Glomerular visceral epithelial cell (primary cell): ENCODE measurements around the gene GRP.

ENCODE experiments used
- DNase-seq: peaks from one replicate; pipeline ENCODE4 v3.0.0-alpha.2; 2016; ENCODE audit errors: extremely low spot score

GRP gene

DNA sequence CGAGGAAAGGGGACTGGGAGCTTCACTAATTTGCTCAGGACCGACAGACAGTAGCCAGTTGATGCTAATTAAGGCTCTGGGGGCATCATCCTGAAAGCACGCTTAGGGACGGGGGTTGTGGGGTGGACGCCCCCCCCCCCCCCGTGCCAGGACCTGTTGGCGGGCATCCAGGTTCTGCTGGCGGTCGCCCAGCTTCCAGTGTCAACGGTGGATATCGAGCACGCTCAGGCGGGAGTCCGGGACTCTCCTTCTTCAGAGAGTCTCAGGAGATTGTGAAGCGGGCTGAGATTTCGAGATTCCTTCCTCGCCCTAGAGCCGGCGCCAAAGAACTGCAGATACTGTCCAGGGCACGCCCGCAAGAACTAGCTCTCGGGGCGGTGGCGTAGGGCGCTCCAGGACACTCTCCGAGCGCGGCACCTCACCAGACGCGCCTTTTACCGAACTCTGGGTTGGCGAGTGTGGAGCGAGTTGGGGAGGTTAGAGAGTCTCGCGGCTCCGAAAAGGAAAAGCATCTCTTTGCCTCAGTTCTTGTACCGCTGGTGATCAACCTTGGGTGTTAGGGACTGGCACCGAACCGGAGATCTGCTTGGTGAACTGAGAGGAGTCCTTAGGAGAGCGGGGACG is 47.7 kb downstream of the GRP start:
- peak; percentile 22 for DNase-seq

- DNase-seq = no peak
Measured at GRCh38 chr18:59268127-59268720, 48.3 kb downstream of the GRP start.

- DNase-seq = no peak
Measured at GRCh38 chr18:59268721-59269562, 49.0 kb downstream of the GRP start.

DNA sequence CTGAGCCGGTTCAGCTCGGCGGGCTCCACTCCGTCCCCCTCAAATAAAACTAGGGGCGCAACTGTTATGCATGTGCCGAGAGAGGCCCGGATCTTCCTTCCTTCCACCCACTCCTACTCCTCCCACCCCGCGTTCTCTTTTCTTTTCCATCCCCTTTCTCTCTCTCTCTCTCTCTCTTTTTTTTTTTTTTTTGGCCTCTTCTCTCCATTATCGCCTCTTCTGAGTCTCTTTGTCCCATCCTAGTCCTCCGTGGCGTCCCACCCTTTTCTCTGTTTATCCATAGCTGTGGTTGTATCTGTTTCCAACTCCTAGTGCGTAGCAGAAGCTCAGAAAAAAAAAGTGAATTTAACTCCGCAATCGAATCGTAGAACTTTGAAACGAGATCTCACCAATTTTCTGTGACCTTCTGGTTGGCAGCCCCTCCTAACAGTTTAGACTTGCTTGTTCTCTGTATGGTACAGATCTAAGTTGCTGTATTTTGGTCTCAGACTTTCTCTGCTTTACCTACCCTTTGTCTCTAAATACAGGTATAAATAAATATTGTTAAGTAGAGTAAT is 49.7 kb downstream of the GRP start:
- DNase-seq = no peak

DNA sequence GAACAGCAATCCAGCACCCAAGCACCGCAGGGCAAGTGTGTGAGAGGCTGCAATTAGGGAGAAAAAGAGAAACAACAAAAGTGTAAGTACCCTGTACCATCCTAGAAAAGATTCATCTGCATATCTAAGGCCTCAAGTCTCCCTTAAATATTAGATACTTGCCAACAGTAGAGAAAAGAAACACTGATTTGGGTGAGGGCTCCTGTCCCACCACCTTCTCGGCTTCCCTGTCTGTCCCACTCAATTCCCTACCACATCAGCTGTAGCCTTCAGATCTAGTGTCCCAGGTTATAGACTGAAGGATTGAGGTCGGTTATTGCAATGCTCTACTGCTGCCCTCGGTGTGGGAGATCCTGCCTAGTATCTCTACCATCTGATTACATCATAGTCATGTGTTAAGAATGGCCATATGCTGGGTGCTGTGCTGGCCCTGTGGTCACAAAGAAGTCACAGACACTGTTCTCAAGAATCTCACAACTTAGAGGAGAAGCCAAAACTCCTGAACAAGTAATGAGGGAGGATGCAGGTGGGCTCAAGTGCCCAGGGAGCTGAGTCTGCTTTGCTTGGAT is 50.8 kb downstream of the GRP start:
- no peak for DNase-seq

DNA sequence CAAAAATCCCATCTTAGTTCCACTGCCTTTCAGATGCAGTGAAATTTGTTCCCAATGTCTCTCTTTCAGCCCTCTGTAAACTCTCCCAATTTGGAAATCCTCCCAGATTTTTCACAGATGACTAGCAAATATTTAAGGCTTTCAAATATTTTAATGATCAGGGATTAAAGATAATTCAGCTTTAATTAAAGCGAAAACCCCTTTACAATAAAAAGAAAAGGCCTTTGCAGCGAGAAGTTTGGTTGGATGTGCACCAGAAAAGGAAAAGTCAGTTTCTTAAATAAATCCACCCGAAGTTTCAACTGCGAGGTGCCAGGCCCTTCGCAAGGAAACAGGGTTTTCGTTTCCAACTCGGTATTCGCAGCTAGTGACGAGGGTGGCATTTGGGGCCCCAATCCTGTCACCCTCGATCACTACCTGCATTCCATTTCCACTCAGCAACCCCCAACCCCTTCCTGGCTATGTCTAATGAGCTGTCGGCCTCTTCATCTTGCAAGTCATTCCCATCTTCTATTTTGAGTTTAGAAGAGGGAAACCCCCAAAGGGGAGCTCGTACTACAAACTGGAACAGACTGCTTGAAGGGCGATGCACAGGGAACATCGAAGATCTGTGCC is 51.8 kb downstream of the GRP start:
- no peak for DNase-seq

- DNase-seq = no peak
Measured at GRCh38 chr18:59272221-59272888, 52.4 kb downstream of the GRP start.

- DNase-seq = peak; percentile 34
Measured at GRCh38 chr18:59272891-59273758, 53.2 kb downstream of the GRP start, which contains the start of gene RAX. TSS of gene RAX (minus strand) at chr18:59273454. CDS start at chr18:59273206, 248 bp downstream.

GRCh38 chr18:59273759-59274532 is 54.0 kb downstream of the GRP start:
- no peak for DNase-seq

DNA sequence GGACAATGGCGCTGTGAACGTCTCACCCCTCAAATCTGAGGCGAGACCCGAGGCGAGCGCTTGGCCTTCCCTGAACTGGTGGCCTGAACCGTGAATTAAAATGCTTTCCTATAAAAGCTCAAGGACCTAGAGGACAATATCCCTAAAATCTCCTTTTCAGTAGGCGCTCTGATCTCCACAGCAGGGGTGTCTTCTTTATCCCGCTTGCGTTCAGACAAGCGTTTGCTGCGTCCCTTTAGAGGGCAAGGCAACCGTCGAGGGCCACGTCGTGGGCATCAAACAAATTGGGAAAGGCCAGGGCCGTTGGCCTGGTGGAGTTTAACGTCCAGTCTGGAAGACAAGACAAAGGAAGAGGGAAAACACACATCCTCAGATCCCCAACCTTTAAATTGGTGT is 54.6 kb downstream of the GRP start:
- DNase-seq = no peak

- DNase-seq = no peak
Measured at GRCh38 chr18:59275406-59275949, 55.5 kb downstream of the GRP start.

DNA sequence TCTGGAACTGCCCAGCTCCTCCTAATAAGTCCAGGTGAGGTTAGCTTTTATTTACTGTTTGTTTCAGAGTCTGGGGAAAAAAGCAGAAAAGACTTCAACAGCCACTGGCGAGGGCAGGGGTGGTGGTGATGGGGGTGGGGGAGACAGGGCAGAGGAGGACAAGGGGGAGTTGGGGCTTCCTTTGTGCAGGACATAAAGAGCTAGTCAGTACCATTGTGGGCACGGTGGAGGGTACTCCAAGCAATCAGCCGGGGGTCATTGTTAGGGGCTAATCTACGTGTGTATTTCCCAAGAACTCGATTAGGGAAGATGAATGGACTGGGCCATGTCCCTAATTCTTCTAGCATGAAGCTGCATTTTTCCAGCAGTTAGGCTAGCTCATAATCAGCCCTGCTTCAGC is 56.1 kb downstream of the GRP start:
- no peak for DNase-seq

DNA sequence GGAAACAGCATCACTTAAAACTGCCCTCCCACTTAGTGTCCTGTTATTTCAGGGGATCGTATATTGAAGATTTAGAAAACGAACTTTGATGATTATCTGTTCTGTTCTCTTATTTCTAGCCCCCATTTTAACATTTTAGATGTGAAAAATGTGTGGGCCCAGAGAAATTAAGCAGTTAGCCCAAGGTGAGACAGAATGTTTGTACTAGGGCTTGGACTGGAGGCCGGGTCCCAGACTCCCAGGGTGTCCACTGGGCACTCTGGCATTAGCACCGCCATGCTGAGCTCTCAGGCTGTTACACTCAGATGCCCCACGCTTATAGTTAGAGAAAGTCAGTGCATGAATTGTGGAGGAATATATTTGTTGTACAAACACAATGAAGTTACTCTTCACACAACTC is 58.8 kb downstream of the GRP start:
- DNase-seq = no peak

DNA sequence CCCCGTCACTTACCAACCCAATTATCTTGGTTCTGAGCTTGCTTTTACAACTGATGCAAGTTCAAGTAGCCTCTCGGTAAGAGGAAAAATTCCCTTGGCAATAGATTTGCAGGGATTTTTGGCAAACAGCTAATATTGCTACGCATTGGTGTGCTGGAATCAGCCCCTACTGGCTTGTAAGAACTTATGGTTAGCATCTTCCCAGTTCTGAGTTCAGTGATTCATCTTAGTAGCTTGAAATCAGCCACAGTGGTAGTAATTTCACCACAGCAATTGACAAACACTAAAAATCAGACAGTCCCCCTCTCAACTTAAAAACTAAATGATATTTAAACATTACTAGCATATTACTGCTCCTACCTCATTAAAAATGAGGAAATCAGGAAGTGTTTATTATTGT is 59.2 kb downstream of the GRP start:
- DNase-seq = no peak

- no peak for DNase-seq
Measured at GRCh38 chr18:59279722-59280121, 59.8 kb downstream of the GRP start.
